Measurements from ENCODE around the gene ACAP3.
"Not testable (repeated sequence)": the region's sequence is repeated elsewhere in the genome, so short reads cannot be mapped to it uniquely, and the experiment has no call there.

ACAP3 gene

DNA sequence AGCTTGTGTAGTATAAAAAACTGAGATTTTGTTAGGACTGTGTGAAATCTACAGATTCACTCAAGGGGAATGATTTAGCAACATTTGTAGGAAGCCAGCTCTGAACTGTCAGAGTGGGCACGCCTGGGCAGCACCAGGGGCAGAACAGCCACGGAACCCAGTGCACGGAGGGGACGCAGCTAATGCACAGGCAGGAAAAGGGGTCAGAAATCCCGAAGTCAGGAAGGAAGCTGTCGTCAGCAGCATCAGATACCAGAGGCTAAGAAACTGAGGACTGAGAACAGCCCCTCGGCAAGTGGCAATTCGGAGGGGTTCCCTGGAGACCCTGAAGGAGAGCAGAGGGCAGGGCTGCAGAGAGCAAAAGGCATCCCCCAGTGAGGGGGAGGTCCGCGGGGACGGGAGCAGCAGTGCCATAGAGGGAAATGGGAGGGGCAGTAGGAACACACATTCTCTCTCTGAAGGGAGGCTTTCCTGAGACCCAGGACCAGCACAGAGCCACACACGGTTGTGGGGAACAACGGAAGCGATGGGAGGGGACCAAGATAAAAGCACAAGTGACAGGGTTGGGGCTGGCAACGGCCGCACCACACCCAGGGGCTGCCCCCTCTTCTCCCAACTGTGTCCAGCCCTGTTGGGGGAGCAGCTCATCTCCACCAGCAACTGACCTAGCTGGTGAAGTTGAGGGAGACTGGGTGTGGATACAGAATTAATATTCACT, 46.7 kb downstream of the ACAP3 start:
- no peak for DNase-seq

GRCh38 chr1:1259951-1260600, 47.7 kb downstream of the ACAP3 start:
- DNase-seq: no peak

DNA sequence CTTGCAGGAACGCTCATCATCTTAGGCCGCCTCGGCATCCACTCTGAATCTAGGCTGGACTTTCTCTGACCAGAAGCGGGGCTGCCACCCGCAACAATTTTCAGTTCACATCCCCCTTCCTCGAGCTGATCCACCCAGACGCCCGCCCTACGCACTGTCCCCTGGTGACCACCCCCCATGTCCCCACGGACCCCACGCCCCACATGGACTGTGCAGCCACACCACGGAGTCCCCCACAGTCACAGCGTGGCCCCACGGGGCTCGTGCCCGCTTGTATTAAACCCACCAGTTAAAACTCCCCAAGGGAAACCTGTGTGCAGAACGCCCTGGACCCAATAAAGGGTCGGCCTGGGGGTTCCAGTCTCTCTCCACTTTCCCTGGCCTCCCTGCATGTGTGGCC, 48.2 kb downstream of the ACAP3 start:
- DNase-seq: no peak

DNA sequence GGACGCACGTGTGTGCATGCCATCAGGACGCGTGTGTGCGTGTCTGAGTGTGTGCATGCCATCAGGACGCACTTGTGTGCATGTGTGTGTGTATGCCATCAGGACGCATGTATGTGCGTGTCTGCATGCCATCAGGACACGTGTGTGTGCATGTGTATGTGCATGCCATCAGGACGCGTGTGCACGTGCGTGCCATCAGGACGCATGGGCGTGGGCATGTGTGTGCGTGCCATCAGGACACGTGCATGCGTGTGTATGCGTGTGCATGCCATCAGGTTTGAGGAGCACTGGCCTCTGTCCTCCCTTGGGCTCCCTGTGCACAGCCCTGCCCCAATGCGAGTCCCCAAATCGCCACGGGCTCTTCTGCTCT, 48.6 kb downstream of the ACAP3 start:
- no peak for DNase-seq

DNA sequence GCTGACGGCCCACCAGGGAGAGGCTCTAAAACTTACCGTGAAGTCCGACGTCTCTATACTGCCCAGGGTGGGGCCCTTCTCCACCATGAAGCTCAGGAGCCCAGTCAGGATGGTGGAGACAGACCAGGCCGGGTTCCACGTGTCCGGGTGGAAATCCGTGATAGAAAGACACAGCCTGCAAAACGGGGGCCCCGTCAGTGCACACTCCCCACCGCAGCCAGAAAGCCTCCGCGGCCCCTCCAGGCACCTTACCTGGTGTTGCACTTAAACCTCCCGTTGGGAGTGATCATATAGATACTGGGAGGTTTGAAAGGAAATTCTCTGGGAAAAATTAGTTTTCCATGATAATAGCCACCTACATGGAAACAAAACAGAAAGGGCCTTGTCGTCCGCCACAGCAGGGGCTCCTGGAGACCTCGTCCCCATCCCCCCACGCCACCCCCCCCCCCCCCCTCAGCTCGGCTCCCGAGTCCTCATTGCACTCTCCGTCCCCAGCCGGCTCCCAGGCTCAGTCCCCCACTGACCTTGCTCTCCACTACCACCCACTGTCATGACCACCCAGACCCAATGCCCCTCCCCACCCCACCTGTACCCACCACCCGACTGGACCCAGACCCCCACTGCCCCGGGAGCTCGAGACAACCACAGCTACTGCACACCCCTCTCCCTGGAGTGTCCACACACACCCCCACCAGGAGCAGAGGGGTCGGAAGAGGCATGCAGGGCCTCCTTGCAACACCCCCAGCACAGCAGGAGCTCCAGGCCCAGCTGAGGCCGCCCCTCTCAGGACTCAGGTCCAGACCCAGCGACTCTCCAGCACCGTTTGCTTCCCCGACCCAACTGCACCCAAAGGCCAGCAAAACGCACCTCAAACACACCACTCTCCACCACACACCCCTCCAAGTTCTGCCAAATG, 50.5 kb downstream of the ACAP3 start:
- DNase-seq: no peak

DNA sequence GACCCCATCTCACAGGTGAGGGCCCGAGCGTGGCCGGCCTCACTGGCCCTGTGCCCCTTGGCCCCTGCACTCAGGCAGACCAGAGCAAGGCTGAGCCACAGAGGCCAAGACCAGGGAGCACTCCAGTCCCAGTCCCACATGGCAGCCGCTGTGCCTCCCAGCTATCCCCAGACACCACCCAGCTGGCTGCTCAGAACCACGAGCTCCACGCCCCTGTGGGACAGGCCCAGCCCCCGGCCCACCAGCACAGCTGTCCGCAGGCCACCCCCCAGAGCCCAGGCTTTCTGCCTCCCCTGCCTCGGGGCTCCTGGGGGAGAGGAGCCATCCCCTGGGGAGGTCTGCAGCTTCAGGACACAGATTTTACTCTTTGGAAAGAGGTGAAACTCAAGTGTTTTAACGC, 52.1 kb downstream of the ACAP3 start:
- no peak for DNase-seq

DNA sequence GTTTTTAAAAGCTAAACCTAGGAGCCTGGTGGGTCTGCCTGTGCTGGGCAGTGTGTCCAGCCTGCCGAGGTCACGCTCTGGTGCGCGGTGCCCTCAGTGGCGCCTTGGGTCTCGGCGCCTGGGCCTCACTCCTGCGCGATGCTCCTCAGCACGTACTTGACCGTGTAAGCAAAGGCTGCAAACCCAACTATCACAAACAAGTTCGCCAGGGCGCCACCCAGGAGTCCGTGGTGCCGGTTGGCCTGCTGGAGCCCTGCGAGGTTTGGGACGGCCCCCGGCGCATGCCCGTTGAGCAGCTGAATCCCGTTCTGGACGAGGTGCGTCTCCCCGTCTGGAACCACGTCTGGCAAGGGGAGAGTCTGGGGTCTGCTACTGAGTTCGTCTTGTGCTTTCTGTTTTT, 52.7 kb downstream of the ACAP3 start:
- no peak for DNase-seq

DNA sequence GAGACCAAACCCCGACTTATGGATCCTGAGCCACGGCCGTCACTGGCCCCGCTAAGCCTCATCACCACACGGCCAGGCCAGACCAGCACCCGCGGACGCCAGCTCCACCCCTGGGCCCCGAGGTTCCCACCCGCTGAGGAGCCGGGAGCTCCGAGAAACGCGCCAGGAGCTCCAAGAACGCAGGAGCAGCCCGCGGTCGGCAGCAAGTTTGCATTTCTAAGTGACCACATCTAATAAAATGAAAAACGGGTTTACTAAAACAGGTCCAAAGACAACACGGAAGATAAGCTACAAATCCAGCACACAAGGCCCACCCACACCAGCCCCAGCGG, 53.1 kb downstream of the ACAP3 start:
- no peak for DNase-seq

GRCh38 chr1:1253972-1254666, 53.6 kb downstream of the ACAP3 start:
- DNase-seq: no peak

GRCh38 chr1:1253314-1253713, 54.4 kb downstream of the ACAP3 start:
- DNase-seq: no peak

GRCh38 chr1:1250786-1251284, 56.9 kb downstream of the ACAP3 start:
- no peak for DNase-seq

DNA sequence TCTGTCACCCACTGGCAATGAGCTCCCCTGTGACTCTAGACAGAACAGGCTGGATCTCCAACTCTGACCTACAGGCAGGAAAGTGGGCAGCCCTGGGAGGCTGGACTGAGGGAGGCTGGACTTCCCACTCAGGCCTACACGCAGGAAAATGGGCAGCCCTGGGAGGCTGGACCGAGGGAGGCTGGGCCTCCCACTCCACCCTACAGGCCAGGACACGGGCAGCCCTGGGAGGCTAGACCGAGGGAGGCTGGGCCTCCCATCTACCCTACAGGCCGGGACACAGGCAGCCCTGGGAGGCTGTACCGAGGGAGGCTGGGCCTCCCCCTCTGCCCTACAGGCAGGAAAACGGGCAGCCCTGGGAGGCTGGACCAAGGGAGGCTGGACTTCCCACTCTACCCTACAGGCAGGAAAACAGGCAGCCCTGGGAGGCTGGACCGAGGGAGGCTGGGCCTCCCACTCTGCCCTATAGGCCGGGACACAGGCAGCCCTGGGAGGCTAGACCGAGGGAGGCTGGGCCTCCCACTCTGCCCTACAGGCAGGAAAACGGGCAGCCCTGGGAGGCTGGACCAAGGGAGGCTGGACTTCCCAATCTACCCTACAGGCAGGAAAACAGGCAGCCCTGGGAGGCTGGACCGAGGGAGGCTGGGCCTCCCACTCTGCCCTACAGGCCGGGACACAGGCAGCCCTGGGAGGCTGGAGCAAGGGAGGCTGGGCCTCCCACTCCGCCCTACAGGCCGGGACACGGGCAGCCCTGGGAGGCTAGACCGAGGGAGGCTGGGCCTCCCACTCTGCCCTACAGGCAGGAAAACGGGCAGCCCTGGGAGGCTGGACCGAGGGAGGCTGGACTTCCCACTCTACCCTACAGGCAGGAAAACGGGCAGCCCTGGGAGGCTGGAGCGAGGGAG, 59.5 kb downstream of the ACAP3 start:
- not testable (repeated sequence) for DNase-seq

GRCh38 chr1:1247341-1247913, 60.3 kb downstream of the ACAP3 start:
- no peak for DNase-seq

- DNase-seq: no peak
Observed at GRCh38 chr1:1246577-1247340, 61.0 kb downstream of the ACAP3 start, which contains the start of gene C1QTNF12. TSS of gene C1QTNF12 (minus strand) at chr1:1246722. CDS start at chr1:1246690, 32 bp downstream.

DNA sequence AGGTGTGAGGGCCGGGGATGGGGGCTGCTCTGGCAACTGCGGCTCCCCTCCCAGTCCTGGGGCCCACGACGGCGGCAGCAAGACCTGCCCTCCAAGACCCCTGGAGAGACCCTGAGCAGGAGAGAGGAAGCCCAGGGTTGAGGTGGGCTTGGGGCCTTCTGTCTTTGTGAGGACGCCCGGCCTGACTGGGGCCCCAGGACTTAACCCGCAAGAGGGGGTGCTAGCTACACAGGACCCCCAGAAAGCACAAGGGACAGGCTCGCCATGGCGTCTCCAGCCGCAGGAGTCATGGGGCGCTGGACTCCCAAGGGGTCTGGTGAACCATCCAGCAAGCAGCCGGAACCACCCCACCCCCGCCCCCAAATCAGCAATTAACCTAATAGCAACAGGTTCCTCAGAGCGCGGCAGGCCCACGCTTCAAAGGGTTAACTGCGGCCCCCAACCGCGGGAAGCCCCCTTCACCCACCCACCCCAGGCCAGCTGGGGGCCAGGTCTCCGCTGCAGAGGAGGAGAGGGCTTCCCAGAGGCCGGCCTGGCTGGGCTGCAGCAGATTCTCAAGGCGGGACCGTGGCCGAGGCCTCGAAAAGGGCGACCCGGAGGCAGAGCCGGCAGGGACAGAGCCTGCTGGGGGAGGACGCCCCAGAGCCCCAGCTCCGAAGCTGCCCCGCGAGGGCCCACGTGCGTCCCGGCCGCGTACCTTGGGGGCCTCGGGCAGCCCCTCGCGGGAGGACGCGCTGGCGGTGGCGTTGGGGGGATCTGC, 61.7 kb downstream of the ACAP3 start:
- DNase-seq: no peak

DNA sequence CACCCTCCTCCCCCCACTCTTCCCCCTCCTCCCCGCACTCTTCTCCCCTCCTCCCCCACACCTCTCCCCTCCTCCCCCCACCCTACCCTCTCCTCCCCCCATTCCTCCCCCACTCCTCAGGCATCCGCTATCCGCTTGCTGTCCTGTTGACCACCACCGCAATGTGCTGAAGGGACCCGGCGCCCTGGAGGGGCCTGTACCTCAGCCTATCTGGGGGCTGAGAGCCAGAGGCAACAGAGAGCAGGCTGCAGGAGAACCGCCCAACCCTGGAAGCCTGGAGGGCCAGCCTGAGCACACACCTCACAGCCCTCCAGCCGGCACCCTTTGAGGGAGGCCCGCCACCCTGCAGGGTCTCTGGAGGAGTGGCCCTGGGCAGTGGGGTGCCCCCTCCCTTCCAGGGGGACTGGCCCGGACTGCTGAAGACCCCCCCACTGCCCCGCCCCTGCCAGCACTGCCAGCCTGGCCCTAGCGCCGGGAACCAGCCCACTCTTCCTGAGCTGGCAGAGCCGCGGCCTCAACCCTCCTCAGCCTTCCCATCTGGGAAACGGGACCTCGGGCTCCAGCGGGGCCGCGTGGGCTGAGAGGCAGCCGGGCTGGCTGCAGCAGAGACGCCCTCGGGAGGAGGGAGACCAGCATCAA, 62.4 kb downstream of the ACAP3 start:
- DNase-seq: no peak

GRCh38 chr1:1244192-1244811, 63.4 kb downstream of the ACAP3 start:
- no peak for DNase-seq

DNA sequence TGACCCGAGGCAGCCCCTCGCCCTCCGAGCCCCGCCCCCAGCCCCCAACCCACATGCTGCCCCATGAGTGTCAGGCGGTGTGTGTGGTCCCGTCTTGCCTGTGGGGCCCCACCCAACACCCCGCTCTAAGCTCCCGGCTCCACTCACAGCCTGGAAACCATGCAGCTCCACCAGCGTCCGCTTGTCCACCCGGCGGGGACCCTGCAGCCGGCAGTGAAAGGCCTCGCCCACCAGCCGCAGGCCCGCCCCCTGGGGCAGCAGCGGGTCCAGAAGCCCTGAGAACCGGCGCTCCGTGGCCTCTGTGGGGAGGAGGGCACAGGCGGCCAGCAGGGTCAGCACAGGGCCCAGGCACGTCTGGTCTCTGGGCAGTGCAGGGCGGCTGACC, 63.9 kb downstream of the ACAP3 start:
- no peak for DNase-seq

DNA sequence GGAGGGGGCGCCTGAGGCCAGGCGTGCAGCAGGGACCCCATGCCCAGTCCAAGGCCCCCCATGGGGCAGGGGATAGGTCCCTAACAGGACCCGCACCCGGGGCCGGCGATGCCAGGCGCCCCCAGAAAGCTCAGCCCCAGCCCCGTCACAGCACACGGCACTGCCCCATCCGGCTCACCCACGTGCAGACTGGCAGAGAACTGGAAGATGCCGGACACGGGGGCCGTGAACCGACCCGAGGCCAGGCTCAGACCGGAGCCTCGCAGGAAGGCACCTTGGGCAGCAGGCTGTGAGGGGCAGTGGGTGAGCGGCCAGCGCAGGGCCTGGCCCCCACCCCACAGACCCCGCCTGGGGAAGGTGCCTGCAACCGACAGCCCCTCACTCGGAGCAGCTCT, 64.5 kb downstream of the ACAP3 start:
- DNase-seq: no peak

All from GF-D8 (cell line).